Stimulated activated CD4-positive, alpha-beta T cell treated with anti-CD3 and anti-CD28 coated beads, Interleukin-12 subunit alpha, Interleukin-12 subunit beta, amount 100 ng/mL, for 4 hours (primary cell): ENCODE measurements around the gene DSG3.

Experiments
- DNase-seq: peaks from one replicate; pipeline ENCODE4 v3.0.0-alpha.2; 2020

The DSG3 gene

GRCh38 chr18:31430554-31430953 lies 17.0 kb upstream of the DSG3 start:
- DNase-seq = no peak

- no peak for DNase-seq
Measured at GRCh38 chr18:31432316-31432715, 15.2 kb upstream of the DSG3 start.

DNA sequence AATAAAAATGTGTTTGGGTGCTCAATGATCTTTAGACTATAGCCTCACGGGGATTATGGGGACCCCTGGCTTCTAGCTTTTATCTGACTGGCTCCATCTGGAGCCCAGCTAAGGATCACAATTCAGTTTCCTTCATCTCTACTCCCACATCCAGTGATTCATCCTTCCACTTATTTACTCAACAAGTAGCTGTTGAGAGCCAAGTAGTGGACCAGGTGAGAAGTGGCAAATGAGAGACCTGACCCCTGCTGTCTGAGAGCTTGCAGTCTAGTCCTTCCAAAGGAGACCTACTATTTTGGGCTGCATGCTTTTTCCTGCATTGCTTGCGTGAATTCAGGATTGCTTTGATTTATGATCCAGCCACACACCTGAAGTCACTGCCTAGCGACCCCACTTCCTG lies 10.7 kb upstream of the DSG3 start:
- DNase-seq = no peak

DNA sequence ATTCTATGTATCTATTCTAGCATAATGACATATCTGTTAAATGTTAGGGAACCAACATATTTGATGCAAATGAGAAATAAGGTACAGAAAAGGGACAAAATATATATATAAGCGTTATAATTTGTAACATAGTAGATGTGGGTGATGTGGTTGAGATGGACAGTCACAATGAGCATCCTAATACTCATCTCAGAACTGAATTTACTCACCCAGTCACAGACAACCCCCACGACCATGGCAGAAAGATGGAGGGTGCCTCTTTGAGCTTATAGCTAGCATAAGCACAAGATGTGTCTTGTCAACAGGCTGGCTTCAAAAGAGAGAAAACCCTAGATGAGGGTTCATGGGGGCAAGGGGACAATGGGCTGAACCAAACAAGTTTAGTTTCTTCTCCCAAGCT lies 9.1 kb upstream of the DSG3 start:
- DNase-seq = no peak

- no peak for DNase-seq
Measured at GRCh38 chr18:31439807-31440325, 7.7 kb upstream of the DSG3 start.

DNA sequence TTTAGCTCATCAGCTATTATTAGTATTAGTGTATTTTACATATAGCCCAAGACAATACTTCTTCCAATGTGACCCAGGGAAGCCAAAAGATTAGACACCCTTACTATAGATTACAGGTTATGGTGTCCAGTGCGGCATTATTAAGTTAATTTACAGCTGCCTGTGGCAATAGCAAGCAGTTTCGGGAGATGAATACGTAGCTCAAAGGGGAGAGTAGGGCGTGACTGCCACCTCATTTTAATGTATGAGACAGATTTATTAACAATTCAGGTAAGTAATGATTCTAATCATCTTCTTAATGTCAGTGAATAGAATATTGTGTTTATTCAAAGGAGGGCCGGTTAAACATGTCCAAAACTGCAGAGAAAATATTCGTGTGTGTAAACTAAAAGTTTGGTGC lies 6.8 kb upstream of the DSG3 start:
- DNase-seq = no peak

DNA sequence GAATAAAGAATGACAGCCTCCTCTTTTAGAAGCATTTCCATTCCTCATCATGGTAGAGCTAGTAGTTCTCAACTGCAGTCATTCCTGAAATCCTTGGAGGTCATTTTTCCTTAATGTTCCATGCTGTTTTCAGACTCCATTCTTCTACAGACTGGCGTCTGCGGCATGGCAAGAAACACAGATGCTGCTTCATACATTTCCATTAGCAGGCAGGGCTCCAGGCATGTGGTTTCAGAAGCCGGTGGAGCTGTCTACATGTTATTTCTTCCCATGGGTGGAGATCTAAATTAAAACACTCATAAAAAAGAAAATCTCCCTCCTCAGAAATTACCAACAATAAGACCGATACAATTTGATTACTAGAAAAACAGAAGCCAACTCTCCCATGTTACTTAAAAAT lies 6.0 kb upstream of the DSG3 start:
- DNase-seq = no peak

- DNase-seq = no peak
Measured at GRCh38 chr18:31444142-31444541, 3.4 kb upstream of the DSG3 start.

- no peak for DNase-seq
Measured at GRCh38 chr18:31445908-31446307, 1.6 kb upstream of the DSG3 start.

- no peak for DNase-seq
Measured at GRCh38 chr18:31446854-31447253, 687 bp upstream of the DSG3 start.

GRCh38 chr18:31450409-31450808 lies 2.9 kb downstream of the DSG3 start:
- DNase-seq = no peak

DNA sequence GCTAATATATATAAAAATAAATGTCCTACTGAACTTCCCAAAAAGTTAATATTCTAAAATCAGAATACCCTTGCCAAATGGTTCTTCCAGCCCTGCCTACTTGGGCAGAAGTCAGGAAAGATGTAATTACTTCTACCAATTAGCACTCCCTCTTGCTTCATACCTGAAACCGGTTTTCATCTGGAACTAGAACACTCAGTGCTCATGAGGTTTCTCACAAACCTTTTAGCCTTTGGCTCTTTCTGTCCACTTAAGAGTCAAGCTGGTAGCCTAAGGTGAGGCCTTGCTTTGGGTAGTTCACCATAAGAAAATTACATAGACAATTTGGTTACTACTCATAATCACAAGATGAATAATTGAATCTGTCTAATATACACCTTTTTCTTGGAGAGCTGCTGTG lies 4.1 kb downstream of the DSG3 start:
- DNase-seq = no peak

- DNase-seq = no peak
Measured at GRCh38 chr18:31454066-31454708, 6.6 kb downstream of the DSG3 start.

DNA sequence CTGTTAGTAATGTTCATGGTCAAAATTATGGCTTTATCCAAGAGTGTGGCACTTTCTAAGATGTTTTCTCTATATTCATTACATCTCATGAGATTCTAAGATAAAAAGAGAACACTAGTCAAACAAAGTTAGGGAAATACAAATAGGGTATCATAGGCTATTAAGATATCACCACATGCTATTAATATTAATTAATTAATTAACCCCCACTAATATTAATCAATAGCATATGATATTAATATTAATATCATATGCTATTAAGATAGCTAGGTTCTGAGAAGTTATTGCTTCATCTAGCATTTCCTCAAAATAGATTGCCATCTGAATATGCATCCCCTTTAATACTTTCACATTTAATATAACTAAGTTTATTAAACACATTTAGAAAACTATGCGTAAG lies 22.1 kb downstream of the DSG3 start:
- DNase-seq = no peak

DNA sequence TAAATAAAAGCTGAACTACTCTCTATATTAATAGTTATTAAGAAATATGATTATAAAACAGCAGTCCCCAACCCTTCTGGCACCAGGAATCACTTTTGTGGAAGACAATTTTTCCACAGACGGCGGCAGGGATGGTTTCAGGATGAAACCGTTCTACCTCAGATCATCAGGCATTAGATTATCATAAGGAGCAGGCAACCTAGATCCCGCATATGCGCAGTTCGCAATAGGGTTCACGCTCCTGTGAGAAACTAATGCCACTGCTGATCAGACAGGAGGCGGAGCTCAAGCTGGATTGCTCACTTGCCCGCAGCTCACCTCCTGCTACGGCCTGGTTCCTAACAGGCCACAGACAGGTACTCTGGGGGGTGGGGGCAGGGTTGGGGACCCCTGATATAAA lies 31.1 kb downstream of the DSG3 start:
- no peak for DNase-seq

GRCh38 chr18:31482051-31482450 lies 34.5 kb downstream of the DSG3 start:
- DNase-seq = no peak

DNA sequence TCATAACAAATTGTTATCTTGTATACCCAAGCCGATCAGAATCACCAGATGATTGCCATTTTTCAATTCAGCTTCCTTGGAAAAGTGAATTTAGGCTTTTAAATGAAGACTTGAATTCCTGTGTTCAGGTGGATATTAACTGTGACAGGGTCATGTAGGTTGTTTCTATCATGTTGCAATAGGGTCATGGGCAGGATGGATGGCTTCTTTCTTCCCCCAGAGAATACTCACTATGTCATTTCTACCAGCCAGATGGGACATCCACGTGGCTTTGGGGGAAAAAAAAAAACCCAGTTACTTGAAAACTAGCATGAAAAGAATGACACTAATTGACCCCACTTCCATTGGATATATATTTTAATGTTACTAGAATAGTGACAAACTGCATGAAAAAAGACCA lies 35.9 kb downstream of the DSG3 start:
- no peak for DNase-seq

- no peak for DNase-seq
Measured at GRCh38 chr18:31484461-31484860, 36.9 kb downstream of the DSG3 start.

GRCh38 chr18:31486165-31486564 lies 38.6 kb downstream of the DSG3 start:
- no peak for DNase-seq

- no peak for DNase-seq
Measured at GRCh38 chr18:31487246-31488015, 39.9 kb downstream of the DSG3 start.

GRCh38 chr18:31489311-31489710 lies 41.8 kb downstream of the DSG3 start:
- no peak for DNase-seq

- DNase-seq = no peak
Measured at GRCh38 chr18:31490387-31490786, 42.8 kb downstream of the DSG3 start.

- DNase-seq = no peak
Measured at GRCh38 chr18:31490833-31491232, 43.3 kb downstream of the DSG3 start.

- no peak for DNase-seq
Measured at GRCh38 chr18:31491586-31491985, 44.0 kb downstream of the DSG3 start.

DNA sequence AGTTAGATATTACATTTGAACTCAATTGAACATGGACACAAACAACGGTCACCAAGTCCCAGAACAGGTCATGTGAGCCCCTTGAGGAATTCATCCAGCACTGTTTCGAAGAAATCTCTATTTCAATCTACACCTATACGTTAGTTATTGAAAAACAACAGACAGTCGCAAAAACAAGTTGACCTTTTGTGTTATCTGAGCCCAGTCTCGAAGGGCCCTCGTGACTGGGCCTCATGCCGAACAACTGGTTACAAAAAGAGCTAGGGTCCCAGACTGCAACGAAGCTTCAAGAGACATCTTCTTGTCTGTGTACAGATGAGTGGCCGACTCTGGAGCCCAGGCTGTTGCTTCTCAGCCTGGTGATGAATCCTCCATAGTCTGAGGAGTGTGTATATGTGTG lies 45.1 kb downstream of the DSG3 start:
- no peak for DNase-seq
